Measurements from ENCODE around the gene C19orf25.
"Not testable (repeated sequence)": the region's sequence is repeated elsewhere in the genome, so short reads cannot be mapped to it uniquely, and the experiment has no call there.

Gene C19orf25

GRCh38 chr19:1511318-1512317 lies 32.6 kb upstream of the C19orf25 start:
- no peak for DNase-seq

- no peak for DNase-seq
Observed at GRCh38 chr19:1510807-1511206, 31.8 kb upstream of the C19orf25 start.

GRCh38 chr19:1510442-1510806 lies 31.4 kb upstream of the C19orf25 start:
- no peak for DNase-seq

- DNase-seq, result no peak
Observed at GRCh38 chr19:1509602-1510441, 30.8 kb upstream of the C19orf25 start.

GRCh38 chr19:1508507-1508856 lies 29.5 kb upstream of the C19orf25 start:
- no peak for DNase-seq

GRCh38 chr19:1507763-1508506 lies 28.9 kb upstream of the C19orf25 start:
- peak; percentile 78 to 93 for DNase-seq

- DNase-seq, result no peak
Observed at GRCh38 chr19:1507192-1507660, 28.2 kb upstream of the C19orf25 start.

- no peak for DNase-seq
Observed at GRCh38 chr19:1505991-1506881, 27.2 kb upstream of the C19orf25 start.

- DNase-seq, result no peak
Observed at GRCh38 chr19:1505012-1505411, 26.0 kb upstream of the C19orf25 start.

GRCh38 chr19:1503925-1504773 lies 25.1 kb upstream of the C19orf25 start:
- DNase-seq, result no peak

GRCh38 chr19:1503089-1503924 lies 24.3 kb upstream of the C19orf25 start:
- no peak for DNase-seq

GRCh38 chr19:1502433-1503088 lies 23.5 kb upstream of the C19orf25 start:
- DNase-seq, result no peak

GRCh38 chr19:1501200-1501595 lies 22.2 kb upstream of the C19orf25 start:
- DNase-seq, result no peak

- DNase-seq, result not testable (repeated sequence)
Observed at GRCh38 chr19:1499231-1499630, 20.2 kb upstream of the C19orf25 start.

GRCh38 chr19:1497578-1498235 lies 18.7 kb upstream of the C19orf25 start:
- DNase-seq, result no peak

- no peak for DNase-seq
Observed at GRCh38 chr19:1496714-1497577, 17.9 kb upstream of the C19orf25 start.

GRCh38 chr19:1495799-1496713 lies 17.0 kb upstream of the C19orf25 start:
- DNase-seq, result no peak

Measured in SW 1271 (cell line).